Femur (tissue), 1 donor: ENCODE results near the gene MKNK2.

Source experiments
- DNase-seq: peaks from one replicate; pipeline ENCODE4 v3.0.0-alpha.2; 2017

MKNK2 gene

DNA sequence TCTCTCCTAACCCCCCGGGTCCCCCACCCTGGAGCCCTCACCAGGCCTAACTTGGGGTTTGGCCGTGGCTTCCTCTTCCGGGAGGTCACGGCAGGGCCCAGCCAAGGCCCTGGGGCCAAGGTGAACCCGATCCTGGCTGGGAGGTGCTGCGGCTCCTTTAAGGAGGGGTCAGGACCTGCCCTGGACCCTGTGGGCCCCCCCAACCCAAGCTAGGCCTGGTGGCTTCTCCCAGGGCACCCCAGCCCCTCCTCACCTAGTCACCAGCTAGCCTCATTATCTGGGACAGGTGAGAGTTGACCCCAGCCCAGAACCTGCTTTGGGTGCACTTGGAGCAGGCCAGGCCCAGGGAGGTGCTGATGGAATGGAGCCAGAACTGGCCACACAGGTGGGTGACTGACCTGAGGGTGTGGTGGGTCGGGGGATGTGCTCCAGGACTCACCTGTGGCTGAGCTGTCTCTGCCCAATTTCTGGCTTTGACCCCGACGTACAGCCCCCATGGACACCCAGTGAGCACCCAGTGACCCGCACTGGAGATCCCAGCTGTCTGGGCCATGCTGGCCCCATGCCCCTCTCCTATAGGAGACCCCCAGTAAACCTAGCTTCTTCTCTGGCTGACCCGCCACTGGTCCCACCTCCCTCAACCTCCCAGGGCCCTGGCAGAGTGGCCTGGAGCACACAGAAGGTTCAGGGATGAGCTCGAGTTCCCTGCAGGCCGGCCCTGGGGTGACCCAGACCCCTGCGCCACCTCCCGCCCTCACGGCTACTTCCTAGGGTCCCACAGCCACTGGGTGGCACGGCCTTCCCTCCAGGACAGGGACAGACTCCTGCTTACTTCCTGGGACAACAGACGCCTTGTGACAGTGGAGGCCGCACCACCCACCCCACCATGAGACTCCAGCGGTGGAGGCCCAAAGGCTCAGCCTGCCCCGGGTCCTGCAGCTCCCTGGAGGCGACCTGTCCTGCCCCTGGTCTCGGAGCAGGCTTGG is 6.7 kb upstream of the MKNK2 start:
- peak; percentile 25 for DNase-seq

DNA sequence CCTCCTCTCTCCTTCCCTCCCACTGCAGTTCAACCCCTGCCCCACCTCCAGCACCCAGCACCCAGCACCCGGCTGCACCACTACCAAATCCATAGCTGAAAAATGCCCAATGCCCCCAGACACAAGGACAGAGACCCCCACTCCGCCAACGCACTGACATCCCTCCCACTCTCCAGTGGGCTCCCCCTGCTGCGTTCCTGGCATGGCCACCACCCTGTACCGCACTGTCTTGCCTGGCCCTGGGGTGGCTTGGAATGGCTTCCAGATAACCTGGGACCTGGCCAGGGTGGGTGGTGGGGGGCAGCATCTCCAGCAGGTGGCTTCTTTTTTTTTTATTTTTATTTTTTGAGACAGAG is 5.8 kb upstream of the MKNK2 start:
- DNase-seq = peak; percentile 29

DNA sequence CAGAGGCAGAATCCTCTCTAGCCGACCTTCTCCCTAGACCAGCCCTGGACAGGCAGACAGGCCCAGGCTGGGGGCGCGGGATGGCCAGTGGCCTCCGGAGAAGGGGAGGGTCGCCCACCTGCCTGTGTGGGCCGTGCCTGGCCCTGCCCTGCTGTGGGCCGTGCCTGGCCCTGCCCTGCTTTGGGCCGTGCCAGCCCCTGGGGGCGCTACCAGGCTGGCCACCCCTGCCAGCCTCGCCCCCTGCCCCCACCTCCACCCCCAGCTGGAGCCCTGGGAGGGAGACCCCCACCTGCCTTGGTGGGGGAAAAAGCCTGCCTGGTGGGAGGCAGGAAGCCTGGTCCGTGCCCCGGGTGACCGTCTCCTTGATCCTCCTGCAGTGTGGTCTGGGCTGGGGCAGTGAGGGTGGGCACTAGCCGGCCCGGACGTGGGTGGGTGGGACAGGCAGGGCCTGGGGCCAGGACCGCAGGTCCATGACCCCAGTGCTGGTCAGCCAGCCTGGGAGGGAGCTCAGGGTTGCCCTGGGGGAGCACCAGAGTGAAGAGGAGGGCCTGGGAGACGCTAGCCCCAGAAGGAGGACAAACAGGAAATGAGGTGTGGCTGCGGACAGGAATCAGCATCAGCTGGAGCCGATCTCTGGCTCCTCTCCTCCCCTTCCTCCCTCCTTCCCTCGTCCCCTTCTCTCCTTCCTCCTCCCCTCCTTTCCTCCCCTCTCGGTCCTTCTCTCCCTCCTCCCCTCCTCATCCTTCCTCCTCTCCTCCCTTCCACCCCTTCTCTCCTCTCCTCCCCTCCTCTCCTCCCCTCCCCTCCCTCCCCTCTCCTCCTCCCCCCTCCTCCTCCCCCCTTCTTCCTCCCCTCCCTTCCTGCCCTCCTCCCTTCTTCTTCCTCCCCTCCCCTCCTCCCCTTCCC is 5.1 kb upstream of the MKNK2 start:
- DNase-seq = peak; percentile 83

DNA sequence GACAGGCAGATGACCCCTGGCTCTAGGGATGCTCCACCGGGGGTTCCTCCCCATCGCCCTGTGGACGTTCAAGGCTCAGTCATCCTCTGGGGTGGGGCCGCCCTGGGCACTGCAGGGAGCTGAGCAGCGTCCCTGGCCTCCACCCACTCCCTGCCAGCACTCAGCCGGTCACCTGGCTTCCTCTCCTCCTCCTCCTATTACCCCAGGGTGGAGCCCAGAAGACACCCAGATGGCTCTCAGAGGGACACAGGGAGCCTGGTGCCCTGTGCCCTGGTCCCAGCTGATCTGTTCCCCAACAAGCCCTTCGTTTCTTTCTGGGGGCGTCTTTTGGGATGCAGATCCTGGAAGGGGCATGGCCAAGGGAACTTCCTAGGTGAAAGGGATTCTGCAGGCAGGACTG is 3.7 kb upstream of the MKNK2 start:
- DNase-seq = peak; percentile 21

DNA sequence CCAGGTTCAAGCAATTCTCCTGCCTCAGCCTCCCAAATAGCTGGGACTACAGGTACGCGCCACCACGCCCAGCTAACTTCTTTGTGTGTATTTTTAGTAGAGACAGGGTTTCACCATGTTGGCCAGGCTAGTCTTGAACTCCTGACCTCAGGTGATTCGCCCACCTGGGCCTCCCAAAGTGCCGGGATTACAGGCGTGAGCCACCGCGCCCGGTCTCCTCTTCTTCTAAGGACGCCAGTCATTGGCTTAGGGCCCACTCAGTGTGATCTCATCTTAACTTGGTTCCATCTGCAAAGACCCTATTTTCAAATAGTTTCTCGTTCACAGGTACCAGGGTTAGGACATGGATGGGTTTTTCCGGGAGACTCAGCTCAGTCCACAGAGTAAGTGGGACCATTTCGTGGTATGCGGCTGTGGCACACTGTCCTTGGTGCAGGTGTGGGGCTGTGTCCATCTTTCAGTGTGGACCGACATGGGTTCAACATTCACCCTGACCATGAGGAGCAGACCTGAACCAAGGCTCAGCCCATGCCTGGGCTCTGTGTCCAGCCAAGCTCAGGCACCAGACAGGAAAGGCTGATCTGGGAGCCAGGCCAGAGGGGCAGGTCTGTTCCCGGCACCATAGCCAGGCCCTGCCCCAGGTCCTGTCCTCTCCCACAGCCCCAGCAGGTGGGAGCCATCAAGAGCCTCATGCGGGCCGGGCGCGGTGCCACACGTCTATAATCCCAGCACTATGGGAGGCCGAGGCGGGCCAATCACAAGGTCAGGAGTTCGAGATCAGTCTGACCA is 2.8 kb upstream of the MKNK2 start:
- DNase-seq = peak; percentile 43

DNA sequence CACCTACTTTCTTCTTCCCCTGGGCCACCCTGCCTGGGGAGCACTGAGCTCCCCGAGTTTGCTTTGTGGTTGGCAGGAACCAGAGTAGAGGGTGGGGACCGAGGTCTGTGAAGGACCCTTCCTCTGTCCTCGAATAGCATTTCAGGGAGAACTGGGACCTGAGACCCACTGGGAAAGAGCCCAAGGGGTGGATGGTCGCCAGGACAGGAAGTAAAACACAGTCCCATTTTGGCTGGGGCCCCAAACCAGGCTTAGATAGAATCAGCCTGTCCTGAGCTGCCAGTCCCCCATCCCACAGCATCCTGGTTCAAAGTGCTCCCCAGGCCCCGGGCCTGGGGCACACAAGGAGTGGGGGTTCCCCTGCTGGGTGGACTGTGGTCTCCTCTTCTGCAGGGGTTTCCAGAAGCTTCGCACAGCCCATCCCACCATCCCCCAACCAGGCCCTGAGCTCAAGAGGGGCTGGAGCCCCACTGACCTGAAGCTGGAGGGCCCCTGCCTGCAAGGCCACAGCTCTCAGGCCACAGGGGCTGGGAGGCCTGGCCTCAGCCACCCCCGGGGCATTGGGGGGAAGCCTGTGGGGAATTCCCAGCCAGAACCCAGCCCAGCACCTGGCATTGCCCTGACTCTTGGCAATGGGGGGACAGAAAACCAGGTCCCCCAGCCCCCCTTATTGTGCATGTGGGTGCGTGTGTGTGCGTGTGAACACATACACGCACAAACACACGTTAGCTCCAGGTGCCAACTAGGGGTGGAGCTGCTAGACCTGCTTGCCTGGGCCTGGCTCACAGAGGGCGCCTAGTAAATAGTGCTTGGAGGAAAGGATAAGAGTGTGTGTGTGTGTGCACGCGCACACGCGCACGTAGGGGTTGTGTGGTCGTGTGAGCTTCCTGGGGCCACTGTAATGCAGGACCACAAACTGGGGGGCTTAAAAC is 995 bp upstream of the MKNK2 start:
- DNase-seq = peak; percentile 51

DNA sequence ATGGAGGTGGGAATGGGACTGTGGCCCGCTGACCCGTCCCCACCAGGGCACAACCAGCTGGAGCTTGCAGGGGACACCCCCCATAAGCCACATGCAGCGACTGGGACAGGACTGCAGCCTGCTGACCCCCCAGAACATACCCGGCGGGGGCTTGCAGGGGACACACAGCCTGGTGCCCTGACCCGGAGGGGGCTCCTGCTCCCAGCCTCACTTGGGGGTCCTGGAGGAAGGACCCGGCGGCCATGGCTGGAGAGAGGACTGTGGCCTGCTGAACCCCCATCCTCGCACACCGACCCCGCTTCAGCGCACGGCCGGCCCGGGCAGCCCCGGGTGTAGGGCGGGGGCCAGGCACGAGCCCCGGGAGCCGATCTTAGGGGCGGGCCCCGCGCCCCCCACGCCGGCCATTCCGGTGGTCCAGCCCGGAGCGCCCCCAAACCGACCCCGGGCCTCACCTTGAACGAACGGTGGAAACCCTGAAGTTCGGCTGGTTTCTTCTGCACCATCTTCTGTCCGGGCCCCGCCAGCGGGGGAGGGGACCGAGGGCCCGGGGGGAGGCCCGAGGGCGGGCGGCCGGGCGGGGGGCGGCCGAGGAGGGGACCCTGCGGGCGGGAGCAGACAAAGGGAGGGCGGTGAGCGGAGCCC is 574 bp downstream of the MKNK2 start:
- no peak for DNase-seq

DNA sequence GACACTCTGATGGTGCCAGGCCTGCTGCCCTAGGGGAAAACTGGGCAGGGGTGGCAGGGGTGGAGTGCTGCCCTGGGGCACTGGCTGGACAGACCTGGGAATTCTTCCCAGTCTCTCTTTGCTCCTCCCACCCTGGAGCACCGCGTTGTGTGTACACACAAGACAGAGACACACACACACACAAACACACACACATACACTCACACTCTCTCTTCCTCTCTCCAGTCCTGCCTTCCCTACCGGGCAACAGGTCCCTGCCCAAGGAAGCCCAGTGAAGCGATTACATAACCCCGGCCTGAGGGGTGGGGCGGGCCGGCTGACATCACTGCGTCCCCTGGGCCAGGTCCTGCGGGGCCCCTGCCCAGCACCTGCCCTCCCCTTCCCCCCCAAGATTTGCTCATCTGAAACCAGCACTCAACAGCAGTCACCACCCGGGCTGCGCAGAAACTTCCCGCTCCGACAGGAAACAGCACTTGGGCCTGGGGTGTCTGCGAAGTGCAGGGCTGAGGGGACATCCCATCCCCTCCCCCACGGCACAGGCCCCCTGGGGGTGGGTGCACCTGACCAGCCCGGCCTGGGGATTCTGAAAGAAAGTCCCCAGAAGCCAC is 1.2 kb downstream of the MKNK2 start:
- peak; percentile 85 for DNase-seq

DNA sequence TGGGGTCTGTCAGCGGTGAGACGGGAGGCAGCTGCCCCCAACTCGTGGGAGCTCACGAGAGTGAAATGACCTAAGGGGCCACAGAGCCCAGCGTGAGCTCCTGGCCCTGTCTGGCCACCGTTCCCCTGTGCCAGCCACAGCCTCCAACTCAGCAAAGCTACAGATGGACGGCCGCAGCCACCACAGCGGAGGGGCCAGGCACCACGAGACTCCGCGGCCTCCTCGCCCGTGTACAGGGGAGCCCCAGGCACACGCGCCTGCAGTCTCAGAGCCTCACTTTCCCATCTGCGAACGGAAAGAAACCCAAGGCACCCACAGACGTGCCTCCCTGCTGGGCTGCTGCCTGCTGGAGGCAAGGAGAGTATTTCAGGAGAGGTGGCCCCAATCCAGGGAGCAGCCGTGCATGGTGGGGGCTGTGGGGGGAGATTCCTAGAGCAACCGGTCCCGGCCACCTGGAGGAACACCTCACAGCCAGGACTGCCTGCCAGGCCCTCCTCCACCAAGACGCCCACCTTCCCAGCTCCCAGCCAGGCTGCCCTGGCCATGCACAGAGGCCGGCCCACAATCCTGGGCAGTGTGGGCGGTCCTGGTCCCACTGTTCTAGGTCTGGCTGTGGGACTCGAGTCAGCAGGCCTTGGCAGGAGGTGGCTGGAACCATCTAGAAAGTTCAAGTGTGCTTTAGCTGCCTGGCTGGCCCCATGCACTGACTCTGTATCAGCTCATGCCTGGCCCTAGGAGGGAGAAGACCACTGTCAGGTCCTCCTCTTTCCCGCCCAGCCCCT is 1.9 kb downstream of the MKNK2 start:
- DNase-seq = peak; percentile 50

DNA sequence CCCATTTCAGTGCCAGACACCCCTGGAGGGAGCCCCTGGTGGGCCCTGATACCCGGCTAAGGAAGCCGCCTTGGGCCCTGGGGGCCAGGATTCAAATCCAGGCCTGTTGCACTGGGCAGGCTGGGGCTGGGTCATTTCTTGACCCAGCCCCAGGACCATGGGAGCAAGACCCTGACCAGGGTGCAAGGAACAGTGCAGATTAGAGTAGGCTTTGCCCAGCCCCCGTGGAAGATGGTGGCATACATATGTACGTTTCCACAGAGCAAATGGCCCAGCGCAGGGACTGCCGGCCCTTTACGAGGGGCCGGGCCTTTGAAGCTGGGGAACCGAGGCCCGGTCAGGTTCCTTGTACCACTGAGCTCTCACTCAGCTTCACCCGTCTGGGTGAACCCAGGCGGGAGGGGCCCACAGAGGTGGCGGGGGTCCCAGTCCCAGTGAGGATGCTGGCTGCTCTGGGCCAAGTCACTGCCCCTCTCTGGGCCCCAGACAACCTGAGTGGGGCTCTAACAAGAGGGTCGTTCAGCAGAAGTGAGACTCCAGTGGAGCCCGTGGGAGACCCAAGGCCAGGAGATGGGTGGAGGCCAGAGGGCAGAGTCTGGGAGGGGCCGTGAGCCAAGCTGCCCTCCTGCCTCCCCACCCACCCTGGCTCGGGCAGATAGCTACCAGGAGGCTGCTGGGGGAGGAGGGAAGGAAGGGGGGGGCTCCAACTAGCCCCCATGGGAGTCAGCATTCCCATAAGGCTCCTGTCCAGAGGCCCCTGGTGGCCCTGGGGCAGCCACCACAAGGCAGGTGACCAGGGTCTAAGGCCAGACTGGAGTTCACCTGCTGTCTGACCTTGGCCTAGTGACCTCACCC is 2.7 kb downstream of the MKNK2 start:
- DNase-seq = peak; percentile 23

DNA sequence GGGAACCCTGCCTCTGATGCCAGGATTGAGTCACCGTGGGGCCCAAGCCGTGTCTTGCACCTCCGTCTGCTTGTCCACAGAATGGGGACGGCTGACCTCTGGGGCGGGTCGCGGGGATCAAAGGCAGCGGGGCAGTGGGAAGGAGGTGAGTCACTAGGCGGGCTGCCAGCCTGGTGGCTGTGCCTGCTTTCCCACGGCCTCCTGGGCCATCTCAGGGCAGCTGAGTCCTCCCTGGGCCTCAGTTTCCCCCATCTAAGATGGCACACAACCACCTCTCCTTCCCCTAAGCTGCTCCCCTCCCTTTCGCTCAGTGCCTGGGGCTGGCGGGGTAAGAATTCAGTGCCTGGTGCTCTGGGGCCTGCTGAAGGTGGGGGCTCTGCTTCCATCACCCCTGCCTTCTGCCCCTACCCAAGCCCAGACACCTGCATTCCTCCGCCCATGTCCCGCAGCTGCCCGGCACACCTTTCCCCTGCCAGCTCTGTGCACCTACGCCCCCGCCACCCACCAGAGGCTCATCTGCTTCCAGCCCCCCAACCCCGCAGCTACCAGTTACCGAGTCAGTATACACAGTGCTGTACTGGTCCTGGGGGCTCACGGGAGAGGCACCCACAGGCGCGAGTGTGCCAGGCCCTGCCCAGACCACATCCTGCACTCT is 3.5 kb downstream of the MKNK2 start:
- DNase-seq = no peak

DNA sequence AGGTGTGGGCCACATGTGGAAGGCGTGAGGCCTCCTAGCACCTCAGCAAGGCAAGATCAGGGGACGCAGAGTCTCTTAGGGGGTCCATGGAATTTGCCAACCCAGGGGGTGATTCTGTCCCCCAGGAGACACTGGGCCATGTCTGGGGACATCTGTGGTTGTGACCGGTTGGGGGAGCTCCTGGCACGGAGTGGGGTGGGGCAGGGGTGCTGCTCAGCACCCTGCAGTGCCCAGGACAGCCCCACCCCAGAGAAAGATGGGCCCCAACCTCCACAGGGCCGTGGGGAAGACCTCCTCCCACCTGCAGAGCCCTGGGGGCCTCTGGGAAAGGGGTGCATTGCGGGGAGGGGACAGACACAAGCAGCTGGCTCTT is 4.0 kb downstream of the MKNK2 start:
- no peak for DNase-seq

DNA sequence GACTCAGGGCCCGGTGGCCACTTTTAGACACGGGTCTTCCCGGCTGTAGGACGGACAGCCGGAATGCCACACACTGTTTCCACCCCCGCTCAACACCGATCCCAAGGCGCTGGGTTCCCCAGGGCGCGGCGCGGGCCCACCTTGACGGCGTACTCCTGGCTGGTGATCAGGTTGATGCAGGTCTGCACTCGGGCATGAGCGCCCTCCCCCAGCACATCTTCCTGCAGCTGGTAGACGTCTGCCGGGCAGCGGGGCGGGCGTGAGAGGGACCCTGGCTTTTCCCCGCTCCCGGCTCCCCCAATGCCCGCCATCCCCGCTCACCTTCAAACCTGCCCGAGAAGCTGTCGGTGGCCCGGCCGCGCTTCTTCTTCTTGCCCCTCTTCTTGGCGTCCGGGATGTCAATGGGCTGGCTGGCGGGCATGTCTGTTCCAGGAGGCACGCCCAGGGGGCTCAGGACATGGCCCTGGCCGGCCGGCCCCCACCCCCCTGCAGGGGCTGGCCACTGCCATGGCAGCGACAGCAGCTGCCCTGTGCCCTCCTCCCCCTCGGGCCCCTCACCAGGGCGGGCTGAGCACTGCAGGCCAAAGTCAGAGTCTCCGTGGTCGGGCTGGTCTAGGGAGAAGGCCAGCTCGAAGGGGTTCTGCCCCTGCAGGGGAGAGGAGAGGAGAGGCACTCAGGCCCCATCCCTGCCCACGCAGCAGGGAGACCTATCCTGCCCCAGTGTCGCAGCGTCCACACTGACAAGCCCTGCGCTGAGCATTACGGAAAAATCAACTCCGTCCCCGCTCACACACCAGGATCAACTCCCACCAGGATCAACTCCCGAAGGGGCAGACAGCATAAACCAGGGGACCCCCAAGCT is 4.8 kb downstream of the MKNK2 start:
- no peak for DNase-seq

DNA sequence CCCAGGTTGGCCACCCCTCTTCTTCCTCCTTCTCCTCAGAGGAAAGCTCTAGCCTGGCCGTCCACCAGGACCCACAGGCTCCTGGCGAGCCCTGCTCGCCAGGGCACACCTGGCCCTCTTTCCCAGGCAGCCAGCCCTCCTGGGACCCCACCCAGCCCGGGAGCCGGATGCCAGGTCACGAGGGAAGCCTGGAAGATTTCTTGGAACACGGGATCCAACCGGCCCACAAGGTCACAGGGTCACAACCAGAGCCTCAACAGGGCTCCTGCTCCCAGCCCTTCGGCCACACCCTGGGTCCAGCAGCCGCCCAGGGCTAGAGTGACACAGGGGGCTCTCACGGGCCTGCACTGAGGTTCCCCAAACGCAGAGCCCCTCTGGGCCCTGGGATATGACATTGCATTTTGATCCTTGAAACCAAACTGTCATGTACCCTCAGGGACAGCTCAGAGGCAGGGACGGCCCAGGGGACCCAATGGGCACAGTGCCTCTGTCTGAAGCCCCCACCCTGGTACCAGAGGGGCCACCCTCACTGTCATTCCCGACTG is 5.5 kb downstream of the MKNK2 start:
- DNase-seq = no peak

DNA sequence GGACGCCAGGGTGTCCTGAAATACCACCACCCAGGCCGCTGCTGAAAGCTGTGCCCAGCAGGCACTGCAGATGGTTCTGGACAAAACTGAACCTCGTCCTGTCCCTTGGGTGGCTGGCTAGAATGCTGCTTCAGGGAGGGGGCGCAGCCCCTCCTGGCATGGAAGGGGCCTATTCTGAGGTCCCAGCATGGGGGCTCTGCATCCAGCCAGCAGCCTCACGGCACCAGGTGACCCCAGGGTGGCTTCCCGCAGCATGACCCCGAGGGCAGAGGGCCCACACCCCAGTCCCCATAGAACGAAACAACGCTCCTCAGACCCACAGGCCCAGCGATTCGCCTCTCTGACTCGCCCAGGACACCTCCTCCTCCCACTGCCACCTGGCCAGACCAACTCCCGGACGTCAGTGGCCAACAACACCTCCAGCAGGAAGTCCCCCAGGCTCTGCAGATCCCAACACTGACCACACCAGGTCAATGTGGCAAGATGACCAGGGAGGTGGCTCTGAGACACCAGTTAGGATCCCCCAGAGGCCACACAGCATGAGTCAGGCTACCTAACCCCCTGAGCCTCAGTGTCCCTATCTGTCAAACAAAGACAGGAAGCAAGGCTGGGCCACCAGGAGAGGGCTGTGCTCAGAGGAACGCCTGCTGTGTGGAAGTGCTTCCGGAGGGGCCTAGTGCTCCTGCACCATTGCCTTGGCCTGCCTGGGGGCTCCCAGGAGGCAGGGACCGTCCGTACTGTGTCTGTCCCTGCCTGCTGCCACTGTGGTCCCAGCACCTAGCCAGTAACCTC is 6.1 kb downstream of the MKNK2 start:
- DNase-seq = no peak
